PC-3 (cell line): ENCODE measurements around the gene SAMD8.

Experiments
- EZH2phosphoT487 ChIP-seq: fragments of 300-600 bp; sonication (generic); IDR thresholded peaks from 2 replicates; pipeline ENCODE4 v1.6.1; 2018; ENCODE audit warnings: mild to moderate bottlenecking, antibody characterized with exemption, low read length, borderline replicate concordance
- TF ChIP-seq, protein P1 (sequence below): fragments of 300-600 bp; sonication (generic); conservative IDR thresholded peaks from 2 replicates; pipeline ENCODE4 v1.5.1; 2017; ENCODE audit warnings: antibody characterized with exemption, low read depth, mild to moderate bottlenecking, low read length

DNA sequence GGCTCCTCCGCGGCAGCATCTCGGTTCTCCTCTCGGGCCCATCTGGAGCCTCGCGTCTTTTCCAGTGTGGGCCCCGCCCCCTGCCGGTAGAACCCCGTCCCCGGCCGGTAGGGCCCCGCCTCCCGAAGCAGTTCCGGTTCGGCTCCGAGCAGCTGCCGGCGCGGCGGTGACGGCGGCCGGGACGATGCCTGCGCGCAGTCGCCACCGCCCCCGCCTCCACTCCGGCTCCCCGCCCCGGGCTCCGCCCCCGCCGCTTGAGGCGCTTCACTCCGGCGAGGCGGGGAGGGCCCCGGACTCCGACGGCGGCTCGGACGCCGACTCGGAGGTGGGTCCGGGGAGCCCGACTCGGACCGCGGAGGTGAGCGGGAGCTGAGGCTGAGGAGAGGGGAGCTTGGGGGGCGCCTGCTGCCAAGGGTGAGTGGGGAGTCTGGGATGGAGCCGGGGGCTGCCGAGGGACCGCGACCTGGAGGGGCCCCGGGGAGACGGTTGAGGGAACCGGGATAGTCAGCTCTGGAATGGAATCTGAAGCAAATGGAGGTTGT lies at the start of gene SAMD8:
- TF ChIP-seq, protein P1, sequence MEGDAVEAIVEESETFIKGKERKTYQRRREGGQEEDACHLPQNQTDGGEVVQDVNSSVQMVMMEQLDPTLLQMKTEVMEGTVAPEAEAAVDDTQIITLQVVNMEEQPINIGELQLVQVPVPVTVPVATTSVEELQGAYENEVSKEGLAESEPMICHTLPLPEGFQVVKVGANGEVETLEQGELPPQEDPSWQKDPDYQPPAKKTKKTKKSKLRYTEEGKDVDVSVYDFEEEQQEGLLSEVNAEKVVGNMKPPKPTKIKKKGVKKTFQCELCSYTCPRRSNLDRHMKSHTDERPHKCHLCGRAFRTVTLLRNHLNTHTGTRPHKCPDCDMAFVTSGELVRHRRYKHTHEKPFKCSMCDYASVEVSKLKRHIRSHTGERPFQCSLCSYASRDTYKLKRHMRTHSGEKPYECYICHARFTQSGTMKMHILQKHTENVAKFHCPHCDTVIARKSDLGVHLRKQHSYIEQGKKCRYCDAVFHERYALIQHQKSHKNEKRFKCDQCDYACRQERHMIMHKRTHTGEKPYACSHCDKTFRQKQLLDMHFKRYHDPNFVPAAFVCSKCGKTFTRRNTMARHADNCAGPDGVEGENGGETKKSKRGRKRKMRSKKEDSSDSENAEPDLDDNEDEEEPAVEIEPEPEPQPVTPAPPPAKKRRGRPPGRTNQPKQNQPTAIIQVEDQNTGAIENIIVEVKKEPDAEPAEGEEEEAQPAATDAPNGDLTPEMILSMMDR = peak; percentile 50
- TF ChIP-seq EZH2phosphoT487 = no peak
